H9 (cell line): Measurements from ENCODE around the gene SH3BGRL3. TPM values are rescaled to one million over a fixed set of nuclear protein-coding genes. Genes with fewer than 3 reads are reported as not detected.

Source experiments
- DNase-seq: peaks from one replicate; pipeline ENCODE4 v3.0.0-alpha.2; 2017
- H2AFZ ChIP-seq: one replicate; pipeline ENCODE4 v1.6.1; 2013; ENCODE audit warnings: mild to moderate bottlenecking, low read length, control low read depth, moderate library complexity
- H2AK5ac ChIP-seq: 2 replicates; pipeline ENCODE4 v1.6.1; 2013; ENCODE audit warnings: low read length, control low read depth, mixed read lengths; ENCODE audit not compliant: insufficient read length
- H2BK120ac ChIP-seq: one replicate; pipeline ENCODE4 v1.6.1; 2013; ENCODE audit warnings: low read depth, mild to moderate bottlenecking, low read length, control low read depth, inconsistent platforms; ENCODE audit not compliant: poor library complexity, severe bottlenecking
- H2BK12ac ChIP-seq: 2 replicates; pipeline ENCODE4 v1.6.1; 2013; ENCODE audit warnings: low read length, control low read depth, mixed read lengths, low read depth; ENCODE audit not compliant: insufficient read length
- H2BK15ac ChIP-seq: 2 replicates; pipeline ENCODE4 v1.6.1; 2013; ENCODE audit warnings: low read depth, low read length, control low read depth
- H2BK20ac ChIP-seq: one replicate; pipeline ENCODE4 v1.6.1; 2013; ENCODE audit warnings: low read depth, mild to moderate bottlenecking, low read length, control low read depth, inconsistent platforms; ENCODE audit not compliant: poor library complexity, severe bottlenecking
- H2BK5ac ChIP-seq: 2 replicates; pipeline ENCODE4 v1.6.1; 2013; ENCODE audit warnings: low read length, control low read depth, mixed read lengths; ENCODE audit not compliant: insufficient read length
- H3K14ac ChIP-seq: 2 replicates; pipeline ENCODE4 v1.6.1; 2013; ENCODE audit warnings: low read length, control low read depth; ENCODE audit not compliant: insufficient read depth
- H3K18ac ChIP-seq: 2 replicates; pipeline ENCODE4 v1.6.1; 2013; ENCODE audit warnings: low read depth, mild to moderate bottlenecking, mixed read lengths, low read length, control low read depth; ENCODE audit not compliant: insufficient read length
- H3K23ac ChIP-seq: 2 replicates; pipeline ENCODE4 v1.6.1; 2013; ENCODE audit warnings: low read length, control low read depth, mixed read lengths, low read depth; ENCODE audit not compliant: insufficient read length
- H3K23me2 ChIP-seq: 2 replicates; pipeline ENCODE4 v1.6.1; 2013; ENCODE audit warnings: low read depth, mild to moderate bottlenecking, mixed read lengths, low read length, control low read depth; ENCODE audit not compliant: insufficient read length, poor library complexity, severe bottlenecking
- H3K27ac ChIP-seq: 2 replicates; pipeline ENCODE4 v1.5.1; 2013; ENCODE audit warnings: low read length, control low read depth, mixed read lengths, low read depth; ENCODE audit not compliant: insufficient read length
- H3K27me3 ChIP-seq: 2 replicates; pipeline ENCODE4 v1.6.1; 2013; ENCODE audit warnings: low read length, control low read depth, inconsistent platforms; ENCODE audit not compliant: insufficient read depth
- H3K4ac ChIP-seq: 2 replicates; pipeline ENCODE4 v1.6.1; 2013; ENCODE audit warnings: low read depth, mild to moderate bottlenecking, control low read depth, inconsistent platforms, low read length, moderate library complexity
- H3K4me1 ChIP-seq: 2 replicates; pipeline ENCODE4 v1.6.1; 2013; ENCODE audit warnings: low read length, control low read depth, inconsistent platforms; ENCODE audit not compliant: insufficient read depth
- H3K4me2 ChIP-seq: 2 replicates; pipeline ENCODE4 v1.6.1; 2013; ENCODE audit warnings: low read length, control low read depth, mixed read lengths; ENCODE audit not compliant: insufficient read length, insufficient read depth
- H3K56ac ChIP-seq: 2 replicates; pipeline ENCODE4 v1.6.1; 2013; ENCODE audit warnings: low read depth, mild to moderate bottlenecking, mixed read lengths, low read length, control low read depth; ENCODE audit not compliant: insufficient read length
- H3K79me1 ChIP-seq: 2 replicates; pipeline ENCODE4 v1.6.1; 2013; ENCODE audit warnings: low read depth, mild to moderate bottlenecking, moderate library complexity, low read length, control low read depth, inconsistent platforms; ENCODE audit not compliant: insufficient read depth, poor library complexity, severe bottlenecking
- H3K79me2 ChIP-seq: 2 replicates; pipeline ENCODE4 v1.6.1; 2013; ENCODE audit warnings: low read length, control low read depth, inconsistent platforms; ENCODE audit not compliant: insufficient read depth
- H3K9ac ChIP-seq: 2 replicates; pipeline ENCODE4 v1.6.1; 2013; ENCODE audit warnings: low read length, control low read depth, mixed read lengths; ENCODE audit not compliant: insufficient read length; ENCODE audit errors: extremely low read depth
- H3K9me3 ChIP-seq: one replicate; pipeline ENCODE4 v1.6.1; 2013; ENCODE audit warnings: low read depth, low read length, inconsistent platforms; ENCODE audit not compliant: control insufficient read depth
- H3T11ph ChIP-seq: one replicate; pipeline ENCODE4 v1.6.1; 2013; ENCODE audit warnings: mild to moderate bottlenecking, low read length, control low read depth, inconsistent platforms
- H4K20me1 ChIP-seq: one replicate; pipeline ENCODE4 v1.6.1; 2013; ENCODE audit not compliant: control insufficient read depth, insufficient read length, insufficient read depth
- H4K5ac ChIP-seq: 2 replicates; pipeline ENCODE4 v1.6.1; 2013; ENCODE audit warnings: low read depth, mild to moderate bottlenecking, mixed read lengths, low read length, control low read depth; ENCODE audit not compliant: insufficient read length
- H4K8ac ChIP-seq: replicated peaks from 2 replicates; pipeline ENCODE4 v1.6.1; 2013; ENCODE audit warnings: low read length, control low read depth, mixed read lengths, low read depth; ENCODE audit not compliant: insufficient read length
- H4K91ac ChIP-seq: 2 replicates; pipeline ENCODE4 v1.6.1; 2013; ENCODE audit warnings: low read depth, mild to moderate bottlenecking, moderate library complexity, mixed read lengths, low read length, control low read depth; ENCODE audit not compliant: insufficient read length
- H3K27ac Mint-ChIP-seq, 3 experiments: 2 replicates in 2 of 3; 3 replicates in 1 of 3; pipeline ENCODE4 v1.8.0; 2020 to 2021; ENCODE audit warnings: mixed read lengths in 3 of 3, mild to moderate bottlenecking in 1 of 3, moderate library complexity in 1 of 3
- H3K27me3 Mint-ChIP-seq: 2 replicates; pipeline ENCODE4 v1.8.0; 2021; ENCODE audit warnings: low read depth, mild to moderate bottlenecking, moderate library complexity, mixed read lengths
- H3K36me3 Mint-ChIP-seq, 3 experiments: 2 replicates in 2 of 3; 3 replicates in 1 of 3; pipeline ENCODE4 v1.8.0; 2020 to 2021; ENCODE audit warnings: low read depth in 3 of 3, mixed read lengths in 3 of 3; ENCODE audit not compliant: insufficient read depth in 1 of 3
- H3K4me1 Mint-ChIP-seq, 2 experiments: 2 replicates each; pipeline ENCODE4 v1.8.0; 2020; ENCODE audit warnings: mixed read lengths in 2 of 2
- H3K4me3 Mint-ChIP-seq, 2 experiments: 2 replicates in 1 of 2; 3 replicates in 1 of 2; pipeline ENCODE4 v1.8.0; 2020 to 2021; ENCODE audit warnings: mild to moderate bottlenecking in 2 of 2, mixed read lengths in 2 of 2, moderate library complexity in 1 of 2
- H3K9me3 Mint-ChIP-seq, 2 experiments: 2 replicates in 1 of 2; 3 replicates in 1 of 2; pipeline ENCODE4 v1.8.0; 2020; ENCODE audit warnings: mild to moderate bottlenecking in 2 of 2, mixed read lengths in 2 of 2, moderate library complexity in 1 of 2
- CTCF ChIP-seq: fragments of 200-600 bp; sonication (generic); conservative IDR thresholded peaks from 3 replicates; pipeline ENCODE4 v1.8.0; 2021; ENCODE audit warnings: antibody characterized with exemption, mild to moderate bottlenecking
- WGBS: extraction: QIAGEN DNeasy Blood & Tissue Kit; methylation state at CpG from one replicate; pipeline ENCODE4 v1.1.7; 2013; ENCODE audit warnings: missing lambda C conversion rate, low lambda C conversion rate, mixed read lengths; ENCODE audit not compliant: insufficient read length; ENCODE audit errors: extremely low coverage; 5-methylcytosine and 5-hydroxymethylcytosine counted together
- total RNA-seq: library from RNA; stranded (reverse); gene quantifications from 2 replicates; pipeline ENCODE4 v1.2.1, GENCODE V29; 2021

Gene SH3BGRL3
- total RNA-seq, 1 experiment from 2014 or later = 86.3 TPM

- H3K56ac ChIP-seq = no peak overlapping the region
- no peak overlapping the region for H3T11ph ChIP-seq
- no peak overlapping the region for H2BK20ac ChIP-seq
- no peaks in the 10 kb centered on the region for H3K27me3 ChIP-seq
- no peaks in the 10 kb centered on the region for H3K23me2 ChIP-seq
- H3K9ac ChIP-seq = no peak overlapping the region
- Mint-ChIP-seq H3K4me3 (no peak overlapping the region), H3K9me3 (no peaks in the 10 kb centered on the region; a peak in 1 of 5 replicates), H3K27ac (peak overlapping the region in 1 of 3 experiments; percentile 70; a peak in 1 of 7 replicates), H3K4me1 (peaks cover 40 to 53% of the 10 kb centered on the region in 2 experiments), H3K27me3 (no peaks in the 10 kb centered on the region; the same call in 1 of the 2 replicates), H3K36me3 (peaks cover 0 to 11% (median 5%) of the 10 kb centered on the region in 3 experiments; a peak in 3 of 7 replicates)
- H2BK5ac ChIP-seq = no peak overlapping the region
- H4K5ac ChIP-seq = no peak overlapping the region
- H2BK12ac ChIP-seq = no peak overlapping the region
- no peak overlapping the region for H4K8ac ChIP-seq
- no peak overlapping the region for H4K91ac ChIP-seq
- no peaks in the 10 kb centered on the region for H3K79me2 ChIP-seq
- H2AK5ac ChIP-seq = no peak overlapping the region
- no peak overlapping the region for H2BK15ac ChIP-seq
- no peak overlapping the region for H2BK120ac ChIP-seq
- peaks cover 3% of the 10 kb centered on the region; the same call in 1 of the 2 replicates for H3K4me1 ChIP-seq
- H3K4ac ChIP-seq = no peak overlapping the region
- no peaks in the 10 kb centered on the region for H3K9me3 ChIP-seq
- H2AFZ ChIP-seq = no peak overlapping the region
- H3K23ac ChIP-seq = no peak overlapping the region
- no peak overlapping the region for H3K4me2 ChIP-seq
- peak; percentile 24 for DNase-seq
- no peak overlapping the region for H3K18ac ChIP-seq
- no CpG with 5 or more reads among the region's 8 CpGs for WGBS
- no peak for TF ChIP-seq CTCF
- no peak overlapping the region for H3K14ac ChIP-seq
- no peaks in the 10 kb centered on the region for H4K20me1 ChIP-seq
- no peaks in the 10 kb centered on the region for H3K79me1 ChIP-seq
- no peak overlapping the region for H3K27ac ChIP-seq
Observed at GRCh38 chr1:26287033-26287711, 7.3 kb downstream of the SH3BGRL3 start.
